Stimulated activated naive CD4-positive, alpha-beta T cell (primary cell): ENCODE measurements around the gene MPP3.
A peak's percentile ranks its signal among the peaks of the same experiment; 100 is the strongest.

Source experiments
- DNase-seq, 6 experiments: peaks; one replicate each; lab custom pipeline; 2025; lab: John Stamatoyannopoulos, UW

Gene MPP3

GRCh38 chr17:43772877-43773648 lies 59.9 kb downstream of the MPP3 start:
- DNase-seq = no peak

GRCh38 chr17:43771463-43771862 lies 61.5 kb downstream of the MPP3 start:
- DNase-seq = no peak

GRCh38 chr17:43770957-43771356 lies 62.0 kb downstream of the MPP3 start:
- DNase-seq = no peak

- DNase-seq = no peak
These were observed 63.1 kb downstream of the MPP3 start for GRCh38 chr17:43769859-43770258.

- DNase-seq = no peak
These were observed 63.5 kb downstream of the MPP3 start for GRCh38 chr17:43769426-43769825.

- DNase-seq = no peak
These were observed 64.0 kb downstream of the MPP3 start for GRCh38 chr17:43768943-43769342.

- DNase-seq = no peak
These were observed 64.6 kb downstream of the MPP3 start for GRCh38 chr17:43768382-43768781.

- no peak for DNase-seq
These were observed 65.3 kb downstream of the MPP3 start for GRCh38 chr17:43767713-43768059.

- DNase-seq = no peak
These were observed 65.8 kb downstream of the MPP3 start for GRCh38 chr17:43767053-43767712.

- peak in 4 of 6 experiments; percentile 2 to 32 (median 27) for DNase-seq
These were observed 66.4 kb downstream of the MPP3 start for GRCh38 chr17:43766413-43767052.

- DNase-seq = peak; percentile 59 to 88 (median 84)
These were observed 72.6 kb downstream of the MPP3 start for GRCh38 chr17:43760254-43760852.

GRCh38 chr17:43759836-43760235 lies 73.1 kb downstream of the MPP3 start:
- DNase-seq = no peak

- no peak for DNase-seq
These were observed 74.3 kb downstream of the MPP3 start, which contains the start of gene SOST for GRCh38 chr17:43758497-43759174. SOST (minus strand) TSS chr17:43758791; CDS start chr17:43758741, 50 bp downstream.

GRCh38 chr17:43758086-43758485 lies 74.9 kb downstream of the MPP3 start:
- no peak for DNase-seq

- no peak for DNase-seq
These were observed 75.7 kb downstream of the MPP3 start for GRCh38 chr17:43757171-43757660.

GRCh38 chr17:43756201-43756600 lies 76.7 kb downstream of the MPP3 start:
- DNase-seq = no peak

- no peak for DNase-seq
These were observed 77.5 kb downstream of the MPP3 start for GRCh38 chr17:43755389-43755875.

- no peak for DNase-seq
These were observed 78.0 kb downstream of the MPP3 start for GRCh38 chr17:43754947-43755346.

- no peak for DNase-seq
These were observed 79.3 kb downstream of the MPP3 start for GRCh38 chr17:43753493-43754129.
